NCI-H1436 (cell line): ENCODE measurements around the gene GARIN5B.
A peak's percentile ranks its signal among the peaks of the same experiment; 100 is the strongest.

ENCODE experiments used
- DNase-seq: peaks from one replicate; lab custom pipeline; 2025; lab: John Stamatoyannopoulos, UW

Gene GARIN5B

DNA sequence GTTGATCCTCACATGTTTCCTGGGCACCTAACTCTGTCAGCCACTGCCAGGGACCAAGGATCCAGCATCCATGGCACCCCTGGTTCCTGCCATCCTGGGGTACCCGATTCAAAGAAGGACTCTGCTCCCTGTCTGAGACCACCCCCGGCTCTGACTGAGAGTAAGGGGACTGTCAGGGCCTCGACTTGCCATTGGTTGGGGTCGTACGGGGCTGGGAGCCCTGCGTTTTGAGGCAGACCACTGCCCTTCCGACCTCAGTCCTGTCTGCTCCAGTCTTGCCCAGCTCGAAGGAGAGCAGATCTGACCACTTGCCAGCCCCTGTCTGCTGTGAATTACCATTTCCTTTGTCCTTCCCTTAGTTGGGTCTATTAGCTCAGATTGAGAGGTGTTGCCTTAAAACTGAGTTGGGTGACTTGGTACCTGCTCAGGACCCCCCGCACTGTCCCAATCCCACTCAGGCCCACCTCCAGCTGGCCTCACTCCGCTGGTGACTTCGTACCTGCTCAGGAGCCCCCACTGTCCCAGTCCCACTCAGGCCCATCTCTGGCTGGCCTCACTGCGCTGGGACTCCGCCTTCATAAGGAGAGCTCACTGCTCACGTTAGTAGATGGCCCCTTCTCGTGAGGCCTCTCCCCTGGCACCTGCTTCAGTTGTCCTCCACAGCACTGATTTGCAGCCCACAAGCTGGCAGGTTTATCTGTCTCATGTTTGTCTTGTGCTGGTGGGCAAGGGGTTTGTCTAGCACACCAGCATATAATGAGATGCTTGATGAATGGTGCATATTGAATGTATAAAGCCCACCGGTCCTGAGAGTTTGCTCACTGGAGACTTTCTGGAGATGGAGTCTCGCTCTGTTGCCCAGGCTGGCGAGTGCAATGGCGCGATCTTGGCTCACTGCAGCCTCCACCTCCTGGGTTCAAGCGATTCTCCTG, 26.6 kb upstream of the GARIN5B start:
- DNase-seq: no peak

DNA sequence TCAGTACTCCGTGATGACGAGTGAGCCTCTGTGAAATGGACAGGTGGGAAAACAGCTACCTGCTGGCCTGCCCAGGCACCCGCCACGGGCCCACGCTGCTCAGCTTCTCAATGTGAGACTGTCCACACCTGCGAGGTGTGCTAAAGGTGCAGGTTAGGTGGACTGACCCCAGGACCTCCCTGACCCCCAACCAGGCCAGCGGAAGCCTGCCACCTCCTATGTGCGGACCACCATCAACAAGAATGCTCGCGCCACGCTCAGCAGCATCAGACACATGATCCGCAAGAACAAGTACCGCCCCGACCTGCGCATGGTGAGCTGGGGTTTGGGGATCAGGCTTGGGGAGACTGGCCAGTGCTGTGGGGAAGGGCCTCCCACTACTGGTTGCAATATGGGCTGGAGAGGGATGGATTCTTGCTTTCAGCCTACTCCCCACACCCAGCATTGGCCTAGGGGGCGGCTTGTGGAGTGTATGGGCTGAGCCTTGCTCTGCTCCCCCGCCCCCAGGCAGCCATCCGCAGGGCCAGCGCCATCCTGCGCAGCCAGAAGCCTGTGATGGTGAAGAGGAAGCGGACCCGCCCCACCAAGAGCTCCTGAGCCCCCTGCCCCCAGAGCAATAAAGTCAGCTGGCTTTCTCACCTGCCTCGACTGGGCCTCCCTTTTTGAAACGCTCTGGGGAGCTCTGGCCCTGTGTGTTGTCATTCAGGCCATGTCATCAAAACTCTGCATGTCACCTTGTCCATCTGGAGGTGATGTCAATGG, 24.9 kb upstream of the GARIN5B start:
- DNase-seq: no peak

DNA sequence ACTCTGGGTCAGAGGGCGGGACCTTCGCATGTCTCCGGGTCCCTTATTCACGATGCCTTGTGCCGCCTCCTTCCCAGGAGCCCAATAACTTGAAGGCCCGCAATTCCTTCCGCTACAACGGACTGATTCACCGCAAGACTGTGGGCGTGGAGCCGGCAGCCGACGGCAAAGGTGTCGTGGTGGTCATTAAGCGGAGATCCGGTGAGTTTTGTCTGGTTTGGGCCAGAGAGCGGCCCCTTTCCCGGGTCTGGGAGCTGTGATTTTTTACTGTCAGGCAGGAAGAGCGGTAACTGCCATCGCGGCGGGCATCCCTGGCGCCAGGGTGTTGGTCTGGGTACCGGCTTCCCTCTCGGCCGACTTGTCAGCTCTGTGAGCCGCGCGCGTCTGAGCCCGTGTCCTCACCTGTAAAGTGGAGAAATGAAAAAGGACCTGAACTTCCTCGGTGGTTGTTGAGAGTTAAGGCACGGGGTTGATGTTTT, 23.5 kb upstream of the GARIN5B start:
- no peak for DNase-seq

DNA sequence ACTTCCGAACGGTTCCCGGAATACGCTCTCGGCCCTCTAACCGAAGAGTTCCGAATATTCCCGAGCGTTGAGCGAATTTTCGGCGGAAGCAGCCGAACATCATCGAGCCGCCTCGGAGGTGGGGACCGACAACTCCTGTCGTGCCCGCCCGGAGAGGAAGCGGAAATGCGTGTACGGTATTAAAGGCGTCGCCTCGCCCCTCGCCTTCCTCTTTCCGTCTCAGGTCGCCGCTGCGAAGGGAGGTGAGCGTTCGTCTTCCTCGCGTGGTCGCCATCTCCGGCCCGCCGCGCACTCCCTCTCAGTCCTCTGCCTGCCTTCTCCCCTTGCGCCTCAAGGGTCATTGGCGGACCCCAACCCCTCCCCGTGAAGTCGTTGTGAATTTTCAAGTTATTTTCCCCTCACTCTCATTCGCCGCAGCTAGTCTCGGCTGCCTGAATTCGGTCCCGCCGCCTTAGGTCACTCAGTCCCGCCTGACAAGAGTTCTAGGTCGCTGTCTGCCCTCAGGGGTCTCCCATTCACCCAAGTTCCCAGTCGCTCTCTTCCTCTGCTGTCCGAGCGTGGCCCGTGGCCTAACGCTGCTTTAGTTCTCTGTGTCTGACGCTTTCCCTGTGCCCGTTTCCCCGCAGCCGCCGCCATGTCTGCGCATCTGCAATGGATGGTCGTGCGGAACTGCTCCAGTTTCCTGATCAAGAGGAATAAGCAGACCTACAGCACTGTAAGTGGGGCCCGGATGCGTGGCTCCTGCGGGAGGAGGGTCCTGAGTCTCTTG, 22.8 kb upstream of the GARIN5B start, which contains the start of gene RPL28:
TSS of gene RPL28 (plus strand) at position 209 of the 769 bp plus-strand sequence. CDS start at position 635, 426 bp downstream.
- peak; percentile 100 for DNase-seq

DNA sequence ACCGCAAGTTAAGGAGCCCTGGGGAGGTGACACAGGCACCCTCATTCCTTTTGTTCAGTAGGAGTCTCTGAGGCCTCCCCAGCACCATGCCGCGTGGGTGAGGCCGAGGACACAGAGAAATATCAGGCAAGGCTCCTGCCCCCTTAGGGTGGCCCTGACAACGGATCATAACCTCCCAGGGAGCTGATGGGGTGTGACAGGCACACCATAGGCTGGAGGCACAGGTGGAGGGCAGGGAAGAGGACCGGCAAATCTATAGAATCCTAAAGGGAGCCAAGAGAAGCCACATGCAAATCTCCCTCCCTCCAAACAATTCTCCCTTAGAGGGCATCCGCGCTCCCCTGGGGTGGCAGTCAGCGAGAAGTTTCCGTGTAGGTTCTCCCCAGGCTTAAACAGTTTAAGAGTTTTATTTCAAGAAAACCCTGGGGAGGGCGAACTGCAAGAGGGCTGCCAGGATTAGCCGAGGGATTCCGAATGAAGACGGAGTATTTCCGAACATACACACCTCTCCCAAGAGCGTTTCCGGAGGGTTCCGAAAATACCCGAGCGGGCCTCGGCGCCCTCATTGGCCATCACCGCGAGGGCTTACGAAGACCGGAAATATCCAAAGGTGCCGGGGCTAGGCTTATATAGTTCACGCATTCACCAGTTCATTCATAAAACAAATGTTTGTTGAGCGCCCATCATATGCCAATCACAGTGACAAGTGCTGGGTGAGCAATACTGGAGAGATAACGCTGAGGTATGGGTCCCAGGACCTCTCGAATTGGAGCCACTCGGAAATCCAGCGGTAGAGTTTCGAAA, 22.1 kb upstream of the GARIN5B start:
- peak; percentile 98 for DNase-seq

DNA sequence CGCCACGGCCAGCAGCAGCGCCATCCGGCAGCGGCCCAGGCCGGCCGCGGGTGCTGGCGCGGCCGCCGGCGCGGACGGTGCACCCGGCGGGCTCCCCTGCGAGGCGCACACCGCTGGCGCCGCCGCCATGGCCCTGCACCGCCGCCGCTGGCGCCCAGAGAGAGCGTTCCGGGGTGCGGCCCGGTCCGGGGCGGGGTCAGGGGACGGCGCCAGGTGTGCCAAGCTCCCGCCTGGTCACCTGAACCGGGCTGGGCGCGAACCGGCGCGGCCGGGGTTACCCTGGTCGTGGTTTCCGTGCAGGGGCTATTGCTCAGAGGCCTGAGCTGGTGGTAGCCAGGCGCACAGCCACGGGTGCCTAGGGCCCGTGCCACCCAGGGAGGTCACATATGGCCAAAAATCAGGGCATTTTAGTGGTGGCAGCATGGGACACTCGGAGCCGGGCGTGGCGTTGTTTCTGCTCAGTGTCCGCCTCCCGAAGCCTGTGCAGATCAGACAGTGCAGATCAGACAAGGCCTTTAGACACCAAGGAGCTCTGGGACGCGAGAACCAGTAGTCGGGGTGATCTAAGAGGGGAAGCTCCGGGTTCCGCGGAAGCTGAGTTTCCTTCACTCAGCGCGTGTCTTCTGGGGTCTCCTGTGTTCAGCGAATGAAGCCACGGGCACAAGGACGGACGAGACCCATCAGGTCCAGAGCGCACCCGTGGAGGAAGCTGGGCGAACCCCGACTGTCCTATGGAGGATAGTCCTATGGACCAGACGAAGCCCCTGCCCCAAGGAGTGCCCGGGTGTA, 21.3 kb upstream of the GARIN5B start, which contains the start of gene TMEM238:
TSS of gene TMEM238 (minus strand) at position 162 of the 789 bp plus-strand sequence. CDS start at position 129, 33 bp downstream.
- peak; percentile 23 for DNase-seq

DNA sequence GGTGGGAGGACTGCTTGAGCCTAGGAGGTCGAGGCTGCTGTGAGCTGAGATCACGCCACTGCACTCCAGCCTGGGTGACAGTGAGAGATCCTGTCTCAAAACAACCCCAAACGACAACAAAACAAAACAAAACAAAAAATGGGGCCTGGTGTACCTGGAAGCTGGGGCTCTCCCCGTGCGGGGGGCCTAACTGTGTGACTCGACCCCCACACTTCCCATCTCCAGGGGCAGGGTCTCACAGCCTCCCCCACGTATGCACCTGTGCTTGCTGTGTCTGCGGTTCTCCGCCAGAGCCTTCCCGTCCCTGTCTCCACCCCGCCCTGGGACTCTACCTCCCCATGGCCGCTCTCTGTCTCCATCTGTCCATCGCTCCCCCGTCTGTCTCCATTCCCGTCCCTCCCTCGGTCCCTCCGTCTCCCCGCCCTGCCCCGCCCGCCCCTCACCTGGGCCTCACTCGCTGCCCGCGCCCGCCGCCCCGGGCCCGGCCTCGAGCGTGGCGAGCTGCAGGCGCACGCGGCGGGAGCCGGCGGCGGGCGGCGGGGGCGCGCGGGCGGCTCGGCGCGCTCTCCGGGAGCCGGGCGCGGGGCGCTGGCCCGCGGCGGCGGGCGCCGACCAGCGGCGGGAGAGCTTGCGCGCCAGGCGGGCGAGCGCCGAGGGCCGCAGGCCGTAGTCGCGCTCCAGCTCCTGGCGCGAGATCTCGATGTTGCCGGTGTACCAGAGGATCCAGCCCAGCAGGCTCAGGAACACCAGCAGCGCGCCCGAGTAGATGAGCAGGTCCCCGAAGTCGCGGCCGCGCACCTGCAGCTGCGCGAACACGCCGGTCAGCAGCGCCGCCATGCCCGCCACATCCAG, 20.4 kb upstream of the GARIN5B start:
- peak; percentile 75 for DNase-seq

DNA sequence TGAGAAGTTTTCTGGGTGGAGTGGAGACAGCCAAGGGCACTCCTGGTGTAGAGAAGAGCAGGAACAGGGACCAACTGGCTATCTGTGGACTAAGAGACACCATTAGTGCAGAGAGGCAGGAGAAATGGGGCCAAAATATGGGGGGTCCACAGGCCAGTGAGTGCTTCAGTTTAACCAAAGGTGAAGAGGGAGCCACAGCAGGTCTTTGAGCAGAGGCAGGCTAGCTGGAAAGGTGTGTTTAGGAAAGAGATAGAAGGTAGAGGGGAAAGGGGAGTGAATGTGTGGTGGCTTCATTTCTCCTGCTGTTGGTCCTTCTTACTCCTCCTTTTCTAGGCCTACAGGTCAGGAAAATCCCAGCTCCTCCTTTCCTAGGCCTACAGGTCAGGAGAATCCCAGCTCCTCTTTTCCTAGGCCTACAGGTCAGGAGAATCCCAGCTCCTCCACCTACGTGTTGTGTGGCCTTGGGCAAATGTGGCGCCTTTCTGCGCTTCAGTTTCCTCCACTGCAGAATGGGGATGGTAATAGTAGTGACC, 19.5 kb upstream of the GARIN5B start:
- DNase-seq: no peak

DNA sequence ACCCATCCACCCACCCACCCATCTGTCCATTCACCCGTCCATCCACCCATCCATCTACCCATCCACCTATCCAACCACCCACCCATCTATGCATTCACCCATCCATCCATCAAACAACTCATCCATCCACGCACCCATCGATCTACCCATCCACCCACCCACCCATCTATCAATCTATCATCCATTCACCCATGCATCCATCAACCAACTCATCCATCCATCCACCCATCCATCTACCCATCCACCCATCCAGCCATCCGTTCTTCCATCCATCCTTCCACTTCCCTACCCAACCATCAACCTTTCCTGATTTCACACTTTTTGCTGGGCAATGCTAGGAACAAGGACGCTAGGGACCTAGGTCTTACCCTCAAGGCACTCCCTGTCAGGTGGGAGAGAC, 19.0 kb upstream of the GARIN5B start:
- DNase-seq: no peak

DNA sequence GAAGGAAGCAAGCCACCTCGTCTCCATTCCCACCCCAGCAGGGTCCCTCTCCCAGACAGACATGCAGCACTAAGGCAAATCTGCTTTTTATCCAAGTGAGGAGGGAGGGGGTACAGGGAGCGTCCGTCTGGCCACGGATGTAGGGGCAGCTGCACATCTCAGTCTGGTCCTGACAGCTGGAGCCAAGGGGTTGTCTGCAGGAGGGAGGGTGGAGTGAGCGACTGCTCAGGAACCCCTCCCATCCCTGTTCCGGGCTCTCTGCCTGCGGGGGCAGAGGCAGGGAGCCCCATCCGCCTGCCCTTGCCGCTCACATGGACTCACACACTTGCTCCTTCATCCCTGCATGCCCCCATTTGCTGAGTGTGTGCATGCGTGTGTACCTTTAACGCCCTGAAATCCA, 16.1 kb upstream of the GARIN5B start:
- no peak for DNase-seq

DNA sequence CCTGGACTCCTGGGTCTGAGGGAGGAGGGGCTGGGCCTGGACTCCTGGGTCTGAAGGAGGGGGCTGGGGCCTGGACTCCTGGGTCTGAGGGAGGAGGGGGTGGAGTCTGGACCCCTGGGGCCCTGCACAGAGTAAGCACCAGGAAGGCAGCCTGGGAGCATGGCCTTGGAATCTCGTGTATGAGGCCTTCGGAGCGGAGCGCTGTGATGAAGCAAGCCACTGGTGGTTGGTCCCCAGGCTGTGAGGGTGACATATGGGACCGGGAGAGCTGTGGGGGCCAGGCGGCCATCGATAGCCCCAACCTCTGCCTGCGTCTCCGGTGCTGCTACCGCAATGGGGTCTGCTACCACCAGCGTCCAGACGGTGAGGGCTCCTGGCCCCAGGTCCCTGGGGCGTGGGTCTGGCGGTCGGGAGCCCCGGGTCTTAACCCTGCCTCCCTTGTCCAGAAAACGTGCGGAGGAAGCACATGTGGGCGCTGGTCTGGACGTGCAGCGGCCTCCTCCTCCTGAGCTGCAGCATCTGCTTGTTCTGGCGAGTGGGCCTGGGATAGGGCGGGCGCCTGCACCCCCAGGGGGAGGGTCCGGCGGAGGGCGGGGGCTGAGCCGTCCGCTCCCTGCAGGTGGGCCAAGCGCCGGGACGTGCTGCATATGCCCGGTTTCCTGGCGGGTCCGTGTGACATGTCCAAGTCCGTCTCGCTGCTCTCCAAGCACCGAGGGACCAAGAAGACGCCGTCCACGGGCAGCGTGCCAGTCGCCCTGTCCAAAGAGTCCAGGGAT, 14.5 kb upstream of the GARIN5B start:
- DNase-seq: no peak

DNA sequence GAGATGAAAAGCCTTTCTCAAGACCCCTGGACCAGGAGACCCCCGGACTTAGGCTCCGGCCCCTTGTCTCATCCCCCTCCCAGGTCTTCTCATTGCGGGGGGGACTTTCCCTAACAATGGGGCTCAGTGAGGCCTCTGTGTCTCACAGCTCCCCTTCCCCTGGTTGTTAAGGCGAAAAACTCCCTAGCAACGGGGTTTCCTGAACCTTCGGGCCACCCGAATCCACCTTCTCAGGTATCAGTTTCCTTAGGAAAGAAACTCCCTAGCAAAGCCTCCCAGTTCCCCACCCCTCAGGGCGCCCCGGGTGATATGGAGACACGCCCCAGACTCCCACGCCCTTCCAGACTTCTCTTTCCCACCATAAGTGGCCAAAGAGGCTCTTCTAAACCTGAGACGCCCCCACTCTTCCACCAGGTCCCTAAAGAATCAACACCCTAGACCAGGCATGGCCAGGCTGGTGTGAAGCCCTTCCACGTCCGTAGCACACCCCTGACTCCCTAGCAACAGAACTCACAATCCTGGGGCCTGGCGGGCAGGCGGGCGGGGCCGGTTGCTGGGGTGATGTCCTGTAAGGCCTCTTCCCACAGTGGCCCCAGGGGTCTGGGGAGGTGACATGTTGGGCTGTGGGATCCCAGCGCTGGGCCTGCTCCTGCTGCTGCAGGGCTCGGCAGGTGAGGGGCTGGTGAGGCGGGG, 13.3 kb upstream of the GARIN5B start, which contains the start of gene TMEM190:
TSS of gene TMEM190 (plus strand) at position 586 of the 693 bp plus-strand sequence. CDS start at position 614, 28 bp downstream.
- DNase-seq: no peak

DNA sequence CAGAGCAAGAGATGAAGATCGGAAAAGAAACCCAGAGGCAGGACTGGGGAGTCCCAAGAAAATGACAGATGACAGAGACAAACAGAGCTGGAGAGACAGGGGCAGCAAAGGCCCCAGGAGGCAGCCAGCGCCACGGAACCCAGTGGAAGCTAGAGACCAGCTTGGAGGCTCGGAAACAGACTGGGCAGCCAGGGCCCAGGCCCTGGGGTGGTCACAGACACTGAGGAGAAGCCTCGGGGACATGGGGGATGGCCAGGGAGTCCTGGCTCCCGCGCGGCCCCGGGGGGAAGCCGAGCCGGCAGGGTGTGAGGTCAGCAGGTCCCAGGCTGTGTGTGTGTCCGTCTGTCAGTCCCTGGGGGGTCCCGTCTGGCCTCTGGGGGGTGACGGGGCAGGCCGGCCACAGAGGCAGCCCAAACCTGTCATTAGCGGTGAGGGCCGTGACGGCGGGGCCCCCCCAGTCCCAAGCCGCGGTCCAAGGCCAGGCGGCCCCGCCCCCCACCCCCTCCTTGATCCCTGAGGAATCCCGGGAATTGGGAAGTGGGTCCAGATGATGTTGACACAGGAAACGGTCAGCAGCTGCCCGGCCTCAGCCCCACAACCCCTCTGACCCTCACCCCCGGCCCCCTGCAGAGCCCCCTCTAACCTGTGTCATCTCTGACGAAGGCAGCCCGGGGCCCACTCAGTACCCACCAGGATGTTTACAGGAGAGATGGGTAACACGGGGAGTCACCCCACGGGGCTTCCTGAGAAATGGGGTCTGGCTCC, 11.1 kb upstream of the GARIN5B start:
- DNase-seq: no peak

DNA sequence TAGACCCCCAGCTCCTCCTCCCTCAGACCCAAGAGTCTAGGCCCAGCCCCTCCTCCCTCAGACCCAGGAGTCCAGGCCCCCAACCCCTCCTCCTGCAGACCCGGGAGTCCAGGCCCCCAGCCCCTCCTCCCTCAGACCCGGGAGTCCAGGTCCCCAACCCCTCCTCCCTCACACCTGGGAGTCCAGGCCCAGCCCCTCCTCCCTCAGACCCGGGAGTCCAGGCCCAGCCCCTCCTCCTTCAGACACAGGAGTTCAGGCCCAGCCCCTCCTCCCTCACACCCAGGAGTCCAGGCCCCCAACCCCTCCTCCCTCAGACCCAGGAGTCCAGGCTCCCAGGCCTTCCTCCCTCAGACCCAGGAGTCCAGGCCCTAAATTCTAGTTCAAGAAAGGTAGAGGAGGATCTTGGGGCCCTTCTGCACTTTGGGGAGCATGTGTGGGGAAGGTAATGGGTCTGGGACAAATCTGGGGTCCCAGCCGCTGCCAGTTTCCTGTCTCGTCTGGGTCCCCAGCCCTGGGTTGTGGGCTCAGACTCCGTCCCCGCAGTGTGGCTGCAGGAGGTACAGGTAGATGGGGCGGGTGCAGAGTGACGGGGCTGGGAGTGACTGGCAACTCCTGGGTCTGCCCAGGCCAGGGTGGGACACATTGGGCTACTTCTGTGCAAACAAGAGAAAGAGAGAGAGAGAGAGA, 10.4 kb upstream of the GARIN5B start:
- DNase-seq: no peak

DNA sequence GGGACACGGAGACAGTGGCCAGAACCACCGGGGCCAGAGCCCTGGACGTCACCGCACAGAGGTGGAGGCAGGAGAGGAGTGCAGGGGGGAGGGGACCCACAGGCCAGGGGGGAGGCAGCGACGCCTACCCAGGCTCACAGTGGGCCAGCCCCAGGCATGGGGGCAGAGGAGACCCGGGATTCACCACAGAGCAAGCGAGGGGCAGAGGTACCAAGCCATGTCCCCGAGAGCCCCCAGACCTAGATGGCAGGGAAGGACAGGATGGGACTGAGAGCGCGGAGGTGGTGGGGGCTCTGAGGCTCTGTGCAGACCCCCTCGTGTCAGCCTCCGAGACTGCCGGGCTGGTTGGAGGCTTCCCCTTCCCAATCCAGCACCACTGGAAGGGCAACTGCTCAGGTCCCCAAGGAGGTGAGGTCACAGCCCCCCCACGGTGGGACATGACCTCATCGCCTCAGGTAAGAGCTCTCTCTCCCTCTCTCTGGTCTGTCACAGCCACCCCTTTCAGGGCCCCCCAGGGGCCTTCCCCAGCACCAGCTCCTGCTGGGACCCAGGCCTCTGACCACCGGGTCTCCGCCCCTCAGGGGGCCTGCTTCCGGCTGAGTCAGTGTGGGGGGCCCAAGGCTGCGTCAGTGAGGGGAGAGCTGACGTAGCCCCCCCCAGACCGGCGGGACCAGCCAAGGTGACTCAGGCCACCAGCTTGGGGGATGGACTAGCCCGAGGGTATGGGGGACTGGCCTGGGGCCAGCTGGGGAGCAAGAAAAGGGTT, 9.4 kb upstream of the GARIN5B start:
- DNase-seq: no peak
